Heart left ventricle (tissue), 13 donors: ENCODE results near the gene DHX38.

Experiments used
- POLR2A ChIP-seq, 2 donors: fragments of 450-650 bp; IDR thresholded peaks; one replicate each; pipeline ENCODE4 v1.6.1; 2017; ENCODE audit warnings: antibody characterized with exemption in 2 of 2, mild to moderate bottlenecking in 2 of 2, moderate library complexity in 2 of 2
- TF ChIP-seq, protein P1 (sequence below), 12 donors: fragments of 200-600 bp; sonication (generic) in 4 of 12; IDR thresholded peaks; one replicate each; pipeline versions ENCODE4 v1.5.0 to v1.8.0; 2018 to 2022; ENCODE audit warnings: antibody characterized with exemption in 12 of 12, mild to moderate bottlenecking in 5 of 12
- donor health status: ischemic (EF 13 %, LVEDD 7.1; RV severe dilation, severe dysfunction).
- donor health status: DM: no; HTN: yes; CAD: no.
- donor health status: DM: no; HTN: no; CAD: no.
- donor health status: ischemic (EF 25% LVEDD 6.9; RV normal size, moderate dysfunction).
- donor health status: ischemic (EF 25% LVEDD 5.7; RV mildly dilated, moderate dysfunction).
- donor health status: ischemic (EF 35%, LVEDD 5.7; RV mildly dilated, moderate dysfunction).
- donor health status: nonischemic (EF 11% LVEDD 7.7; RV severe dilation, severe dysfunction).
- donor health status: DM: yes; HTN: yes; CAD: no.
- donor health status: PGD.
- donor health status: ischemic (EF 29% LVEDD 5.4; RV normal size, mild dysfunction).
- donor health status: nonischemic (EF 23%, LVEDD 6.1; RV moderate dilation, normal function).

- TF ChIP-seq, protein P1, sequence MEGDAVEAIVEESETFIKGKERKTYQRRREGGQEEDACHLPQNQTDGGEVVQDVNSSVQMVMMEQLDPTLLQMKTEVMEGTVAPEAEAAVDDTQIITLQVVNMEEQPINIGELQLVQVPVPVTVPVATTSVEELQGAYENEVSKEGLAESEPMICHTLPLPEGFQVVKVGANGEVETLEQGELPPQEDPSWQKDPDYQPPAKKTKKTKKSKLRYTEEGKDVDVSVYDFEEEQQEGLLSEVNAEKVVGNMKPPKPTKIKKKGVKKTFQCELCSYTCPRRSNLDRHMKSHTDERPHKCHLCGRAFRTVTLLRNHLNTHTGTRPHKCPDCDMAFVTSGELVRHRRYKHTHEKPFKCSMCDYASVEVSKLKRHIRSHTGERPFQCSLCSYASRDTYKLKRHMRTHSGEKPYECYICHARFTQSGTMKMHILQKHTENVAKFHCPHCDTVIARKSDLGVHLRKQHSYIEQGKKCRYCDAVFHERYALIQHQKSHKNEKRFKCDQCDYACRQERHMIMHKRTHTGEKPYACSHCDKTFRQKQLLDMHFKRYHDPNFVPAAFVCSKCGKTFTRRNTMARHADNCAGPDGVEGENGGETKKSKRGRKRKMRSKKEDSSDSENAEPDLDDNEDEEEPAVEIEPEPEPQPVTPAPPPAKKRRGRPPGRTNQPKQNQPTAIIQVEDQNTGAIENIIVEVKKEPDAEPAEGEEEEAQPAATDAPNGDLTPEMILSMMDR (IDR thresholded peaks at IDR 0.05) = no peak
- TF ChIP-seq POLR2A (IDR thresholded peaks at IDR 0.05) = no peak
These were observed 30.5 kb downstream of the DHX38 start for GRCh38 chr16:72124148-72124547.
